ENCODE data around the gene MC3R. TPM values are rescaled to one million over a fixed set of nuclear protein-coding genes. Genes with fewer than 3 reads are reported as not detected.
"Not testable (repeated sequence)": the region's sequence is repeated elsewhere in the genome, so short reads cannot be mapped to it uniquely, and the experiment has no call there.

MC3R gene
- not detected for total RNA-seq

DNA sequence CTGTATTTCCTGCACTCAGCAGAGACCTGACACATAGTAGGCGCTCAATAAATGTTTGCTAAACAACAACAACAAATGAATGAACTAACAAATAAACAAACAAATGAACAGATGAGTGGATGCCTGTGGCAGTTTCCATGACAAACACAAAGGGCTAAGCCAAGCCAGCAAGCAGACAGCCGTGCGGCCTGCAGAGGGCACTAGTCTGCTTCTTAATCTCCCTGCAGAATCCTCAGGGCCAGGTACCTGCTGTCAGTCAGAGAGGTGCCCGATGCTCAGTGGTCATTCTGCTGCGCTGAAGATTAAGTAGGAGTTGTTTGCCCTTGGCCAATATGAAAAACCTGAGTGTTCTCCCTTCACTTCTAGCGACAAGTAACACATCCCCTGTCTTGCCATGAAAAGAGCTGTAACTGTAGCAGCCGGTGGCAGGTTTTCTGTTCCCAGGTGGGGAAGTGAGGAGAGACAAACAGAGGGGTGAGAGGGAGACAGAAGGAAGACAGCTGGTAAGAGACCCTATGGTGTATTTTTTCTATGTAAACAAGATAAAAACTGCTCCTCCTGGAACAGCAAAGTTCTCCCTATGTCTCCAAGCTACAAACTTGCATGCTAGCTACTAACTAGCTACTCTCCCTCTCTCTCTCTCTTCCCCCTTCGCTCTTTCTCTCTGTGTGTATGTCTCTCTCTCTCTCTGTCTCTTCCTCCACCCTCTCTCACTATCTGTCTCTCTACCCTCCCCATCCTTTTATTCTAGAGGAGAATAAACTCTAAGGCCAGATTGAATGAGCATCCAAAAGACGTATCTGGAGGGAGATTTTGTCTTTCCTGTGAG is at the start of gene MC3R:
Gene MC3R (plus strand): TSS at position 779 of the 829 bp plus-strand sequence. CDS start 112 bp downstream, outside the sequence.
- DNase-seq, result no peak

DNA sequence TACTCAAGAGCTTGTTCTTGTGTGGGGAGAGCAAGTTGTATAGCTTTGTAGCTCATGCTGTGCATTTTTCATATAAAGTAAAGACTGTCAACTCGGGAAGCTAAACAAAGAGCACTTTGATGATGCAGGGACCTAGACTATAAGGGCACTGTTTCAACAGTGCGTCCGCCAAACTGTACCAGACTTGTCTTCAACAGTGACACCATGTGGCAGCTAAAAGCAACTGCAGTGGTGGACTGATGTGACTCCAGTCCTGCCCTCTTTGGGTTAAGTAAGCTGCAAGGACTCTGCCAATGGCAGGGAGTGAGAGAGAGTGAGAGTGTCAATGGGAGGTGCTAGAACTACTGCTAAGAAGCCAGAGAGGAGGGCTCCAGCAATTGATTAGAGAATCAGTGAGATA is 48.1 kb upstream of the MC3R start:
- DNase-seq, result no peak

DNA sequence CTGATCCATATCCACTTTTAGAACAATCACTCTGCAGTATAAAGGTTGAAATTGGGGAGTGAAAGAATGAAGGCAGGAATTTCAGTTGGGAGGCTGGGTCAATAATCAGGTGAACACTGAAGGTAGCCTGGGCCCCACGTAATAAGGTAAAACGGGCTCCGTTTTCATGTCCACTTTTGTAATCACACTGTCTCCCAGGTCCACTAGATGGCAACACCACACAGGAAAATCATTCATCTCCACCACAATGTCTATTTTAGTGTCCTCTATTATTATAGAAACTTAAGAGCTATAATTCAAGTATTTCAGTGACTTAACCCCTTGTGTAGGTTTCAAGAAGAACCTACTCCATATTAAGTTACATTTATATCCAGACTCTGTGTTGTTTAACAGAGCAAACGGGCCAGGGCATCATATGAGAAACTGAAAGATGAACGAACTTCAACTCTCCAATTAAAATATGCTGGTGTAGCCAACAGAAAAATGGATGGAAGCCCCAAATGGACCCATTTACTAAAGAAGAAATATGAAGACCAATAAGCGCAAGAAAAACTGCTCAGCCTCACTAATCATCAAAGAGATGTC is 45.9 kb upstream of the MC3R start:
- no peak for DNase-seq

DNA sequence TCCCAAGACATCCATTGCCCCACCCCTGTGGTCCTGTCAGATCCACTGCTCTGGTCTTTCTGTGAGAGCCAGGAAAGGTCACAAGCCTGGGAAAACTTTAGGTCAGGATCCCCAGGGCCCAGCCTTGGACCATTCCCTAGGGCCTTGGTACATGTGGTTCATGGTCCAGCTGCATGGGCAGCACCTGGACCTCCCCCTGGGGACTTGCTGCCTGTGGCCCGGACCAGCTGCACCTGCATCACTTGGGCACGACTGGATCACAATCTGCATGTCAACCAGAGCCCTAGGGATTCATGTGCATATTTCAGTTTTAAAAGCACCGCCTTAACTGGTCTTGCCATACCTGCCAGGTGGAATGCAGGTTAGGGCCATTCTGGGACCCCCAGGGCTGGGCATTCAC is 44.3 kb upstream of the MC3R start:
- DNase-seq, result no peak

DNA sequence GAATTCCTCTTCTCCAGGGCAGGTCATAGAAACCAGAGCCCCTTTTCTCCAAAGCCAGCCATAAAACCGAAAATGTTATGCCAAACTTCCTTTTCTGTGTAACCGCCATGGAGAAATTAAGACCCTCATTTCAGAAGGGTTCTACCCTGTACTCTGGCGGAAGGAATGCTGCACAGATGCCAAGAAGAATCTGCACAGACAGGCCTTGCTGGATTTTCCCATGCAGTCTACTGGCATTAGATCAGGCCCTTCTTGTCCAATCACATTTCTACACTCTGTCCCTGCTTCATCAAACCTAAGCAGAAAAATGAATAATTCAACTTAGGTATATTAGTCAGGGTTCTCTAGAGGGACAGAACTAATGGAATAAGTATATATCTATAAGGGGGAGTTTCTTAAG is 43.2 kb upstream of the MC3R start:
- DNase-seq, result no peak

DNA sequence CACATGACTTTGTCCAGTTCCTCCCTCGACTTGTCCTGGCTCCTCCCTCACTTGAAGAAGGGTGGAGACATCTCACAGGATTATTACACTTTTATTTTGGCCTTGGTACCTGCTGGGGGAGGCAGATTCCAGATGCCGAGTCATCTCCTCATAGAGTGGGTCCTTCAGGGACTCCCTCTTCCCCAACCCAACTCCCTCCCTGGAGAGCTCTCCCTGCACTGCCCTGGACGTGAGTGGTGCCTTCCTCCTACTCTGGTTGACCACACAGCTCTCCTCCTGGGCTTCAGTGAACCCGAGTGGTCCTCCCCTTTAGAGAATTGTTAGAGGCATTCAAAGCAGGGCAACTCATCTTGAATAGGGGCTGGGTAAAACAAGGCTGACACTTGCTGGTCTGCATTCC is 40.9 kb upstream of the MC3R start:
- DNase-seq, result no peak

DNA sequence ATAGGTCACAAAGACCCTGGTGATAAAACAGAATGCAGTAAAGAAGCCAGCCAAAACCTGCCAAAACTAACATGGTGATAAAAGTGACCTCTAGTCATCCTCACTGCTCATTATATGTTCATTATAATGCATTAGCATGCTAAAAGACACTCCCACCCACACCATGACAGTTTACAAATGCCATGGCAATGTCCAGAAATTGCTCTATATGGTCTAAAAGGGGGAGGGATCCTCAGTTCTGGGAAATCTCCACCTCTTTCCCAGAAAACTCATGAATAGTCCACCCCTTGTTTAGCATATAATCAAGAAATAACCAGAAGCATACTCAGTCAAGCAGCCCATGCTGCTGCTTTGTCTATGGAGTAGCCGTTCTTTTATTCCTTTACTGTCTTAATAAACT is 40.4 kb upstream of the MC3R start:
- no peak for DNase-seq

DNA sequence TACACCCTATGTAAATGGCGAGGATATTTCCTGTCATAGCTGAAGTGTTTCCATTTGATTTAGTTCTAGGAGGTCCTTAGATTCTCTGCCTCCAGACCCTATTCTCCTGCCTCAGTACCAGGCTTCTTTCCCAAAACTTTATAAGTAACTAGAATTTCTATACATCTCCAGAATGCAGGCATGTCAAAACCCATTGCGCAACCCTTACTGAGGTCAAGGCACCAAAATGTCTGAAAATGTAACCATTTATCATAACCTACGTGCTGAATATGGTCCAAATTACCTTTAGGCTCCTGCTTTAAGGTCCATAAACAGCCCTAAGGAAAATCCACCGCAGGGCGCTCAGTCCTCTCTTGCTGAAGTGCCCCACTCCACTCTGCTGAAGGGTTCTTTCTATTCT is 37.5 kb upstream of the MC3R start:
- no peak for DNase-seq

DNA sequence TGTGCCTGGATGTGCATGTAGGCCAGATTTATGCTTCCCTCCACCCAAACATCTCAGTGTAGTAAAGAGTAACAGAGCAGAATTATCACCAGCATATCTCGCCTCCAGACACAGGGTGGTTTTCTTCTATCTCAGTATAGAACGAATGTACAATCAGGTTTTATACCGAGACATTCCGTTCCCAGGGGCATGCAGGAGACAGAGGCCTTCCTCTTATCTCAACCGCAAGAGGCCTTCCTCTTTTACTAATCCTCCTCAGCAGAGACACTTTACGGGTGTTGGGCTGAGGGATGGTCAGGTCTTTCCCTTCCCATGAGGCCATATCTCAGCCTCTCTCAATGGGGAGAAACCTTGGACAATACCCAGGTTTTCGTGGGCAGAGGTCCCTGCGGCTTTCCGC is 36.4 kb upstream of the MC3R start:
- no peak for DNase-seq

DNA sequence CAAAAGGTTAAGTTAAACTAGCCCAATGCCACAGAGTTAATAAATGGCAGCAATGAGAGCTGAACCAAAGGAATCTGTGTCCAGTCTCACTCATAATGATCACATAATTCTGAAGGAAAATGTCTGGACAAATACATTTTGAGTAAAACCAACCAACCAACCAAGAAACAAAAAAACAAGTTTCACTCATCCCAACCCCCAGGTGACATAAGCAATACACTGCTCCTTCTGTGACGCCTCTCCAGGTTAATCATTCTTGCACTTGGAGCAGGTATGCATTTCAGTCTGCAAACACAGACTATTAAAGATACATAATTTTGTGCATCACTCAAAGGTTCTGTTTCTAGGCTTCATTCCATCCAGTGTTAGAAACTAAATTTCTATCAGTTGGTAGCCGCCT is 35.2 kb upstream of the MC3R start:
- DNase-seq, result no peak

DNA sequence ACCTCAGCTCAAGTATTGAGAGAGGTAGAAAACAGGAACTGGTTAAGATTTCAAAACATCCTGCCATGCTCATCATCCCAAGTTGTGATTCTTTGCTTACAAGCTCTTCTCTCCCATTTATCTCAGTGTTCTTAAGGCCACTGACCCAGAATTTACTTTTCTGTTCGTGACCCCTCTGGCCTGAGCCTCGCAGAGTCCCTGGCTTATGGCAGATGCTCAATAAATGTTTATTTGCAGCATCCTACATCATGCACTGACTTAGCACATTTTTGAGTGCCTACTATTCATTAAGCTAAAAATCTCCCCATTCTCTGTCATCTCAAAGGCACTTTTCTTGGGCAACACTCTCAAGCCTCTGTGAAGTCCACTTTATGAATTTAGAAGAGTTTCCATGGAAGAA is 33.4 kb upstream of the MC3R start:
- no peak for DNase-seq

DNA sequence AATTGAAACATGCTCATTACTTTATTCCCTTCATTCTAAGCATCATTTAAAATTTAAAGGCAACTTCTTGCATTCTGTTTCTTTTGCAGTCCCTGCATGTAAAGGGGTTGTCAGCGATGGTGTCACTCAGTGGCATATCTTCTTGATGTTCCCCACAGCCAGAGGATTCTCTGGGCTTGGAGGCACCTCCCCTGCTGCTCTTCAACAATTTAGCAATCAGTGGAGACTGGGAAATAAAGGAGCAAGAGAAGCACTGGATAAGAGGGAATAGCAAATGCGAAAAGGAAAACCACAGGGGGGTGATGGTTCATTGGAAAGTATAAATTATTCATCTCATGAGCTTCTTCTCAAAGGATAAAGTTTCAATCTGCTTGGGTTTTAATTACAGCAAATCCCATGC is 30.7 kb upstream of the MC3R start:
- no peak for DNase-seq

DNA sequence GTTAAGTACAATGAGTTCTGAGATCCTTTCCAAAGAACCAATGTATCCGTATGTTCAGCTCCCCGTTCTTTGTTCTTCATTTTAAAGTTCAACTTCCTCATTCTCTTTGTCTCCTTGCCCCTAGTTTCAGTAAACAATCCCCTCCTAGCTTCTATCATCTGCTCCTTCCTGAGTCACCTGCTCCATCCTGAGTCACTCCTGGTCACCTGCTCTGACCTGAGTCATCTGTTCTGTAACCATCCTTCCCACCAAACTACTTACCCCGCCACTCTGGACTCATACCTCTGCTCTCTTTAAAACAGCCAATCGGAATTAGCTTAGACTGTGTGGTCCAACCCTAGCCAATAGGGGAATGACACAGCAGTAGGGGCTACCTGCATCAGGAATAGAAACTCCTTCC is 27.3 kb upstream of the MC3R start:
- not testable (repeated sequence) for DNase-seq

DNA sequence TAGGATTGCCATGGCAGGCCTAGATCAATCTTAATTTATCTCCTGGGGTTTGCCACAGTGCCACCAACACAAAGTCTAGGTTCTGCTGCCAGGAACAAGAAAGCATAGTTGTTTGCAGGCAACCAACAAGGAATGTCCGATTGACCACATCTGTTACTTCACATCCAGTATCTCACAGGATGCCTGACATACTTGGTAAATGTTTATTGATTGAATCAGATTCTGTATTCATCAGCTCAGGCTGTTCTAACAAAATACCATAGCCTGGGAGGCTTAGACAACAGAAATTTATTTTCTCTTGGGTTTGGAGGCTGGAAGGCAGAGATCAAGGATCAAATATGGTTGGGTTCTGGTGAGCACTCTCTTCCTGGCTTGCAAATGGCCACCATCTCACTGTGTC is 26.3 kb upstream of the MC3R start:
- no peak for DNase-seq

DNA sequence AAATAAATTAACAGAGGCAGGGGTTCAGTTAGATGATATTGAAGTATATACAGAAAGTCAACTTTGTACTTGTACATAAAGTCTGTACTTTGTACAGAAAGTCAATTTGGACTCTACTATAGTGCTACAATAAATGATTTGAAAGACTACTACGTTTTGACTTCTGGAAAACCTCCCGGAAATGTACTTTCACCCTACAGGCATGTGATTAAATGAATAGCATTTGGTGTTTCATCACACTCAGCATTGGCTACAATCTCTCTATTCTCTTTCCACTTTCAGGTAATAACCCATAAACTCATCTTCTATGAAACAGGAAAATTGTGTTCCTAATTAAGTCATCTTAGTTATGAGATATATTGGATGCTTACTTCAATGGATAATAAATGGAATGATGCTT is 25.6 kb upstream of the MC3R start:
- DNase-seq, result no peak

DNA sequence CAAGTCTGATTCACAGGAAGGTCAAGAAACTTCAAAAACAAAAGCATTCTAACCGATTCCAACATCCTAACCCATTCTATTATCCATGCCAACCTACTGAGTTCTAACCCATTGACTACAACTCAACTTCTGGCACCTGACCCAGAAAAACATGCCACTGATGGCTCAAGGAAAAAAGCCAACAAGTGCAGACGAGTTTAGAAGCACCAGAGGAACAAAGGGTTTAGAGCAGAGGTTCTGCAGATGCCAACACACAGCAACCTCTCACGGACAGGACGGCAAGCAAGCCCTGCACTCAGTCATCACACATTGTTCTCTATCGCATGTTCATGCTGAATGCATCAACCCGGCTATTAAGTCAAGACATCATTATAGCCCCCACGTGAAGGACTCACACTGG is 25.2 kb upstream of the MC3R start:
- DNase-seq, result no peak

DNA sequence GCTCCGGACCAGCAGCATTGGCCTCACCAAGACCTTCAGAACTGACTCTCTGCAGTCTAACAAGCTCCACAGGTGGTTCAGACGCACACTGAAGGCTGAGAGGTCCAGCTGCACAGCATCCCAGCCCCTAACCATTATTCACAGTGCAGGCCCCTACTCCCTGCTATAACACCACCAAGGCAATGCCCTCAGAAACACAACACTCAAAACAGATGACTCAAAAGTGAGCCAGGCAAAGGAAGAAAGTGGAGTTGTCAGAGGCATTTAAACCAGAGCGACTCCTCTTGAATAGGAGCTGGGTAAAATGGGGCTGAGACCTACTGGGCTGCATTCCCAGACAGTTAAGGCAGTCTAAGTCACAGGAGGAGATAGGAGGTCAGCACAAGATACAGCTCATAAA is 20.5 kb upstream of the MC3R start:
- DNase-seq, result no peak

DNA sequence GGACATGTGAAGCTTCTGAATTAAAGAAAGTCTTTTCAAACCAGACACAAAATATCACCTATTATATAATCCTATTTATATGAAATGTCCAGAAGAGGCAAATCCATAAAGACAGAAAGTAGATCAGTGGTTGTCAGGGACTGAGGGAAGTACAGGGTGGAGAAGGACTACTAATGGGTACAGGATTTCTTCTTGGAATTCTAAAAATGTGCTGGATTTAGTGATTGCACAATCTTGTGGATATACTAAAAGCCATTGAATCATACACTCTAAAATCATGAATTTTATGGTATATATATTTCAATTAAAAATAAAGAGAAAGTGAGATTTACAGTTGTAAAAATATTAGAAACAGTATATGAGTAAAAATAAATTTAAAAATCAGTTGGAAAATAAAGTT is 18.7 kb upstream of the MC3R start:
- no peak for DNase-seq

DNA sequence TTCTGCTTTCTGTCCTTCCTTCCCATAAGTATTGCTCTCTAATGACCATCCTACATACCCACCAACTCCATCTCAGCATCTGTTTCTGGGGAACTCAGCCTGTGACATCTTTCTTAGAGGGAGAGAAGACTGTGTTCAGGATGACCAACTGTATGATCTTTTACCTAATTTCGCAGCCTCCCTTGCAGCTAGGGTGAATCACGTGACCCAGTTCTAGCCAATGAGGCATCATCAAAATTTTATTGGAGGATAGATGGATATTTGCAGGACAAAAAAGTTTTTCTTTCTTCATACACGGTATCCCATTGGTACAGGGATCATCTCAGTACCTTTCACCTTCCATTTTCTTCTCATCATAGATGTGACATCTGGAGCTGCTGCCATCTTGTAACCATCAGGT is 14.4 kb upstream of the MC3R start:
- no peak for DNase-seq

DNA sequence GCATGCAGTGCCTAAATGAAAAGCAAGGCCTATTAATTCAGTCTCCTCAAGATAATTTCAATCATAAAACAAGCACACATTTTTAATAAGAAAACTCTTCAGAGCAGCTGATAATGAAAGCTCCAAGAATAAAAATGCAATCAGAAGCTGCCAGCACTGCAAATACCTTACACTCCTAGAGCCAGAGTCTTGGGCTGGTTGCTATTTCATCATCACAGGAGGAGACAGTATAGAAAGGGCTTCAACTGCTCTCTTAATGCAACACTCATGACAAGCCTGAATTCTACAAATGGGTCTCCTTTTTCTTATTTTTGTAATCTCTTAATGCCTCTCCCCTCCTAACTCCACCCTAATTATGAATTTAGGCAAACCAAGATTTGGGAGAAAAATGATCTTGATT is 11.2 kb upstream of the MC3R start:
- DNase-seq, result no peak

DNA sequence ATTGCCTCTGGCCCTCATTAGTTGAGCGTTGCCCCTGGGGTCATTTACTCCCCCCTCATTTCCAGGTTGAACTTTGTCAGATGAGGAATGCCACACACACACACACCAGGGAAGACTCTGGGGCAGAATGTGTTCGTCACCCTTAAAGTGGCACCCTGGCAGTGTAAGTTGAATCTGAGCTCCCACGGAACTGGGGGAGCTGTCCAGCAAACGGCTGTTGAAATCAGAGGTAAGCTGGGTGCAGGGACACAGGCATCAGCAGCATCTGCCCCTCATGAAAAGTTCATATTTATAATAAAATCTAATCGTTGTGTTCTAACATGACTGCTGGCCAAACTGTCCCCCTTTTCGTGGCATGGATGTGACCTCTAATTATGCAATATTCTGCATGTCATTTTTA is 4.3 kb upstream of the MC3R start:
- no peak for DNase-seq

DNA sequence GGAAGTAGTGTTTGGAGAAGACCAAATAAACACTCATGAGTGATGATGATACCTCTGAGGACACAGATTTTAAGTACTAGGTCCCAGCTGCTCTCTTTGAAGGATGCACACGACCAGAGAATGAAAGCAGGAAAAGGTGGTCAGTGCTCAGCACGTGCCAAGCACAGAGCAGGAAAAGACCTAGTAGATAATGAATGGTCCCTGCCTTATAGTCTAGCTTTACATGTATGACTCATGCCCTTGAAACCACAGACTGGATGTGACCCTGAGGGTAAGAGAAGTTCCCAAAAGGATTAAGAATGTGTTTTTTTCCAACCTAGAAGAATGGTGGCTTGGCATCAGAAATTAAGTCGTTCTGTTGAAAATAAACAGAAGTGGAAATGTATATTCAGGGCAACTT is 2.8 kb upstream of the MC3R start:
- no peak for DNase-seq

DNA sequence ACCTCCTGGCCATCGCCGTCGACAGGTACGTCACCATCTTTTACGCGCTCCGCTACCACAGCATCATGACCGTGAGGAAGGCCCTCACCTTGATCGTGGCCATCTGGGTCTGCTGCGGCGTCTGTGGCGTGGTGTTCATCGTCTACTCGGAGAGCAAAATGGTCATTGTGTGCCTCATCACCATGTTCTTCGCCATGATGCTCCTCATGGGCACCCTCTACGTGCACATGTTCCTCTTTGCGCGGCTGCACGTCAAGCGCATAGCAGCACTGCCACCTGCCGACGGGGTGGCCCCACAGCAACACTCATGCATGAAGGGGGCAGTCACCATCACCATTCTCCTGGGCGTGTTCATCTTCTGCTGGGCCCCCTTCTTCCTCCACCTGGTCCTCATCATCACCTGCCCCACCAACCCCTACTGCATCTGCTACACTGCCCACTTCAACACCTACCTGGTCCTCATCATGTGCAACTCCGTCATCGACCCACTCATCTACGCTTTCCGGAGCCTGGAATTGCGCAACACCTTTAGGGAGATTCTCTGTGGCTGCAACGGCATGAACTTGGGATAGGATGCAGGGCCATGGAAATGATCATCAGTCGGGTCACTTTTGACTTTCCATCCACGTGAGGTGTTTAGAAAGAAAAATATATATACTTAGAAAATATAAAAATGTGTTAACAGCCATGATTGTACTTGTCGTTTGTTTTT is 868 bp downstream of the MC3R start:
- DNase-seq, result no peak

DNA sequence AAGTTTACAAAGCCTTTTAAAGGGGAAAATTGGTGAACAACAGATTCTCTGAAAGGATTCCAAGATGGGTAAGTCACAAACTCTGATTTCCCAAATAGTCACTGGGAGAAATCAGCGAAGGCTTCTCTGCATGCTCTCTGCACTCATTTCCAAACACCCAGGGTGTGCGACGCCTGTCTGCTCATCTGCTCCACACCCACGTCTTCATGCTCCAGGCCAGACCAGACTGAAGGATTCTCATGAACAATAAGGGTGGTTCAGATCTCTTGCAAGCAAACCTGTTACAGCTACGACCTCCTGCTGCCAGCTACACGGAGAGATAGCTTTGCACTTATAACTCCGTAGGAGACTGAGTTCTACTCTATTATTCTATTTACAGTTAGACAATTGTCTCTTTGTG is 1.4 kb downstream of the MC3R start:
- DNase-seq, result no peak

Data from skin of body (tissue), 2 donors.